GM10248 (cell line): ENCODE measurements around the gene KRT85.

Source experiments
- CTCF ChIA-PET: fragments of 300-600 bp; sonication (Branson Sonifier 250); formaldehyde crosslinking; extraction: SDS; loops from one replicate; lab custom pipeline; 2021; ENCODE audit warnings: antibody characterized with exemption; lab: Yijun Ruan, JAX
- POLR2A ChIA-PET: fragments of 350-650 bp; sonication (Branson Sonifier 250); formaldehyde crosslinking; extraction: SDS; loops from one replicate; lab custom pipeline; 2020; ENCODE audit warnings: antibody characterized with exemption; lab: Yijun Ruan, JAX
- DNase-seq: peaks from one replicate; pipeline ENCODE4 v3.0.0; 2012; ENCODE audit errors: extremely low spot score
- CTCF ChIP-seq: IDR thresholded peaks from 2 replicates; pipeline ENCODE4 v1.5.1; 2012; ENCODE audit warnings: mild to moderate bottlenecking, low read depth; ENCODE audit errors: extremely low read depth, missing control alignments, control extremely low read depth

KRT85 gene

DNA sequence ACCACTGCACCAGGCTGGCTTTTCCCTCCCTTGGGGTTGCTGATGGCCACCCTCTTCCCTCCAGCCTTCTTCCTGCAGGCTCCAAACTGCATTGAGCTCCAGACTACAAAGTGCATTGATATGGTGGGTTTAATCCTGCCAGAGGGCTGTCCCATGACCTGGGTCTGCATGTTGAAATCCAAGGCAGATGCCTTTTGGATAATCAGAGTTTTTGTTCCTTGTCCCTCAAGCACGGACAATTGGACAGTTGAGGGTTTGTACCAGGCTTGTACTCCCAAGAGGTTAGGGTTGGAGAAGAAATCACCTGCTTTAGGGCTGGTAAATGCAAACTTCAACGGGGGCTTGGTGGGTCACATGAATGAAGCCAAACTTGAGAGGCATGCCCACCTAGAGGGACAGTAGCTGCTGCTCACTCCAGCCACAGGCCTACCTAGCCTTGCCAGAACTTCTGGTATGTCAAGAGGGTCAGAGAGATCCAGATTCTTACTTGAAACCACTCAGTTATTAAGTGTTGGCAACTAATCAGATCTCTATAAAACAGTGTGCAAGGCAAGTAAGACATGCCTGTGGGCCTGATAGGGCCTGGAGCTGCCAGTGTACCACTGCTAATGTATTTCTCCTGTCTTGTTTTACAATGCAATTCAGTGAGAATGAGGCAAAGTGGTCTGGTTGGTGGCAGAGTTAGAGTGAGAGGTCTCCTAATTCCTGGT lies 24.3 kb downstream of the KRT85 start:
- TF ChIP-seq CTCF: no peak
- ChIA-PET CTCF (interaction anchor here (1.0 to 1.1 kb wide), 2 partner anchors 10 to 18 kb away, joined by 3 to 4 read pairs; no protein-coding TSS in a partner anchor), POLR2A (no interaction called here)
- no peak for DNase-seq

DNA sequence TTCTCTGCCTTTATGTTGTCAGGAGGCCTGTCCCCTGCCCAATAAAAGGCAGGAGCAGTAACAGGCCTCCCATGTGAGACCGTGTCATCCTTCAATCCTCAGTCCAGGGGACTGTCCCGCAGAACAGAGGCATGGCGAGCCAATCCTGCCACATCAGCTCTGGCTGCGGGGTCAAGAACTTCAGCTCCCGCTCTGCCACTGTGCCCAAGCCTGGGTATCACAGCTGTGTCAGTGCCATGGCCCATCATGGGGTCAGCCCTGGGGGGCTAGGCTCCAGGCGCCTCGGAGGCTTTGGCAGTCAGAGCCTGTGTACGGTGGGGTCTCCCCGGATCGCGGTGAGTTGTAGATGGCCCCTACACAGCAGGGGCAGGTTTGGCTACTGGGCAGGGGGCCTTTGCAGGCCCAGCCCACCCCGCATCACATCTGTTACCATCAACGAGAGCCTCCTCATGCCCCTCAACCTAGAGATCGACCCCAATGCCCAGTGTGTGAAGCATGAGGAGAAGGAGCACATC lies 26.2 kb downstream of the KRT85 start:
- POLR2A ChIA-PET: no interaction called here
- DNase-seq: no peak
- TF ChIP-seq CTCF: no peak
- CTCF ChIA-PET: interaction anchor here (2.5 kb wide), 1 partner anchor 13 kb away, joined by 18 read pairs; no protein-coding TSS in a partner anchor

DNA sequence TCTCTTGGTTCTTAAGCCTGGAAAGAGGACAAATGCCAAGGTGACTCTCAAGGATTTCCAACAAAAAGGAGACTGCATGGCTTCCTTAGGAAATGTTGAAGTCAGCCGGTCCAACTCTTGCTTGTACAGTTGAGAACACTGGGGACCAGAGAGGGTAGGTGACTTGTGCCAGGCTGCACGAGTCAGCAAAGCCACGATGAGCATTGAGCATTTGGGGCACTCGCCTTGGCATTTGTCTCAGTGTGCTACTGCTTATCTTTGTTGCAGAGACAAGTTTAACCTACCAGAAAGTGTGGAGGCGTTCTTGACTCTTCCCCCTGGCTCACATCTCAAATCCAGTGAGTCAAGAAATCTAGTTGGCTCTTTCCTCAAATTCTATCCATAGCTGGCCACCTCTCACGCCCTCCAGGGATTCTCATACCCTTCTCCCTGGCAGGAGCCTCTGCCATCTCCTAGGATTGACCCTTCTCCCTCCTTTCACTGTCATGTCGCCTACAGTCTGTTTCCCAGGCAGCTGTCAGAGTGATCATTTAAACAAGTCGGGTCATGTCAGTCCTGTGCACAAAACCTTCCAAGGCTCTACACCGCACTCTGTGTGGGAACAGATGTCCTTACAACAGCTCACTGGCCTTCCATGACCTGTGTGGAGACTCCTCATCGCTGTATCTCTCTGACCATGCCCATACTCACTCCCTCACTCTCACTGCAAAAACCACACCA lies 28.9 kb downstream of the KRT85 start:
- TF ChIP-seq CTCF: no peak
- POLR2A ChIA-PET: no interaction called here
- no peak for DNase-seq
- CTCF ChIA-PET: interaction anchor here (1.9 to 2.5 kb wide), 2 partner anchors 10 to 59 kb away, joined by 7 to 18 read pairs; no protein-coding TSS in a partner anchor

GRCh38 chr12:52337054-52337453 lies 30.2 kb downstream of the KRT85 start:
- ChIA-PET POLR2A (no interaction called here), CTCF (interaction anchor here (2.0 kb wide), 1 partner anchor 9 kb away, joined by 10 read pairs; no protein-coding TSS in a partner anchor)
- DNase-seq: no peak
- no peak for TF ChIP-seq CTCF

DNA sequence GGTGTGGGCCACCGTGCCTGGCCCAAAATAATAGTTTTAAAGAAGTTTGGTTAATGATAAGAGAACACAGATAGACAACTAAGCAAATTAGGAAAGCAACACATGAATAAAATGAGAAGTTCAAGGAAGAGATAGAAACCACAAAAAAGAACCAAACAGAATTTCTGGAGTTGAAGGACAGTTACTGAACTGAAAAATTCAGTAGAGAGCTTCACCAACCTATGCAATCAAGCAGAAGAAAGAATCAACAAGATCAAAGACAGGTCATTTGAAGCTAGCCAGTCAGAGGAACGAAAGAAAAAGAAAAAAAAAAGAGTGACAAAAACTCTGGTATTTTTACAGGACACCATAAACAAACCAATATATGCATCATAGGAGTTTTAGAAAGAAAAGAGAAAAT lies 30.6 kb downstream of the KRT85 start:
- no peak for DNase-seq
- ChIA-PET CTCF (interaction anchor here (2.0 kb wide), 1 partner anchor 8 kb away, joined by 10 read pairs; no protein-coding TSS in a partner anchor), POLR2A (no interaction called here)
- no peak for TF ChIP-seq CTCF

DNA sequence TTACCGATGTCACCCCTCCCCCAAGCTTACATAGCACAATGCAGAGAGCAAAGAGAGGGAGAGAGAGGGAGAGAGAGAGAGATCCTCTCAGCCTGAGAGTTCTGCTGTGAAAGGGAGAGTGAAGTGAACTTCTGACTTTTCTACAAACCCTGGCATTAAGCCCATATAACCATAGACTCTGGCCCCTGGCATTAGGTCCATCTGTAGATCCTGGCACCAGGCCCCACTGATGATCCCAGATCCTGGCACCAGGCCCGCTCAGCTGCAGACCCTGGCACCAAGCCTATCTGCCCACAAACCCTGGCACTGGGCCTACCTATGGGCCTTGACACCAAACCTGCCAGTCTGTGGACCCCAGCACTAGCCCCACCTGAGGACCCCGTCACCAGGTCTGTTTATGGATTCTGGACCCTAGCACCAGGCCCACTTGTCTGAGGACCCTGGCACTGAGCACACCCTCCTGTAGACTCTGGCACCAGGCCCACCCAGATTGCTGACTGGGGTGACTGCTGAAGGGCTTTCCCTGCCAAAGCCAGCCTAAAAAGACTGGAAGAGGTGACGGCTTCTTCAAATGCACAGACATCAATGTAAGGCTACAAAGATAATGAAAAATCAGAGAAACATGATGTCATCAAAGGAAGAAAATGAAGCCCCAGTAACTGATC lies 31.6 kb downstream of the KRT85 start:
- ChIA-PET CTCF (interaction anchor here (2.0 kb wide), 1 partner anchor 8 kb away, joined by 10 read pairs; no protein-coding TSS in a partner anchor), POLR2A (no interaction called here)
- TF ChIP-seq CTCF: no peak
- DNase-seq: no peak
